ENCODE measurements around the gene ZNF221.

Gene ZNF221

DNA sequence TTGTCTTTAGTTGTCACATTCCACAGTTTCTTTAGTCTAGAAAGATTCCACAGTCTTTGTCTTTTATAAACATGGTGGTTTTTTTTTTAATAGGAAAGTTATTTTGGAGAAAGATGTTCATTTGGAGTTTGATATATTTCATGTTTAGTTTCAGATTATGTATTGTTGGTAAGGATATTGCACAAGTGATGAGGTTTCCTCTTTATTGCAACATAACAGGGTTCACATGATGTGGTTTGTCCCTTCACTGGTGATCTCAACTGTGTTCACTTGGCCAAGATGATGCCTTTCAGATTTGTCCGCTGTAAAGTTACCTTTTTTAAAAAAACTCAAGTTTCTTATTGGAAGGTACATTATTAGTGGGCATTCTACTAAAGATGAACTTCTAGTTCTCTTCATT lies 54.9 kb downstream of the ZNF221 start:
- Histone ChIP-seq H3K27me3 (ENCODE audit: control insufficient read depth, insufficient read depth, low read length) (no peaks in the 10 kb centered on the region), H3K9me3 (ENCODE audit: control insufficient read depth, insufficient read depth, low read depth, low read length) (peaks cover 26% of the 10 kb centered on the region), H3K4me3 (ENCODE audit: low read depth, low read length) (no peak overlapping the region), H3K27ac (ENCODE audit: low read depth, low read length) (no peak overlapping the region), H3K36me3 (ENCODE audit: control insufficient read depth, insufficient read depth, low read length) (peaks cover 38% of the 10 kb centered on the region), H3K9ac (ENCODE audit: low read length) (no peak overlapping the region), H3K4me1 (ENCODE audit: control insufficient read depth, insufficient read depth, low read length) (peaks cover 9% of the 10 kb centered on the region)

DNA sequence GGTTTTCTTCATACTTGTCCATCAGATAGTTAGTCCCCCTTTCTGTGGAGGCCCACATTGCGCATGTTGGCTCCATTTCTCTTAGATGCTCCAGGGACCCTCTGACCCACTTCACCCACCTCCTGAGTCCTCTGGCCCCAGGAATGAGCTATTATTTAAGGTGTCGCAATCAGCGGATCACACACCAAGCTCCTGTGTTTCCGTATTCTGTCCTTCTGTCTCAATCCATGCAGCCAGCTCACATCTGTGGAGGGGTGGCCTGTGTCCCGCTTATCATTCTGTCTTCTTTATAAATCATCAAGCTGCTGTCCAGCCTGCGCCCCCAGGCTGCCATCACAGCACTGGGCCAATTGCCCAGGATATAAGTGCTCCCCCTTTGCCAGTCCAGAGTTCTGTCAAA lies 56.4 kb downstream of the ZNF221 start:
- H3K27ac ChIP-seq (ENCODE audit: low read depth, low read length): no peak overlapping the region
- no peaks in the 10 kb centered on the region for H3K27me3 ChIP-seq (ENCODE audit: control insufficient read depth, insufficient read depth, low read length)
- H3K4me3 ChIP-seq (ENCODE audit: low read depth, low read length): no peak overlapping the region
- H3K4me1 ChIP-seq (ENCODE audit: control insufficient read depth, insufficient read depth, low read length): peaks cover 5% of the 10 kb centered on the region
- H3K9me3 ChIP-seq (ENCODE audit: control insufficient read depth, insufficient read depth, low read depth, low read length): peaks cover 37% of the 10 kb centered on the region
- H3K36me3 ChIP-seq (ENCODE audit: control insufficient read depth, insufficient read depth, low read length): peaks cover 50% of the 10 kb centered on the region
- H3K9ac ChIP-seq (ENCODE audit: low read length): no peak overlapping the region

DNA sequence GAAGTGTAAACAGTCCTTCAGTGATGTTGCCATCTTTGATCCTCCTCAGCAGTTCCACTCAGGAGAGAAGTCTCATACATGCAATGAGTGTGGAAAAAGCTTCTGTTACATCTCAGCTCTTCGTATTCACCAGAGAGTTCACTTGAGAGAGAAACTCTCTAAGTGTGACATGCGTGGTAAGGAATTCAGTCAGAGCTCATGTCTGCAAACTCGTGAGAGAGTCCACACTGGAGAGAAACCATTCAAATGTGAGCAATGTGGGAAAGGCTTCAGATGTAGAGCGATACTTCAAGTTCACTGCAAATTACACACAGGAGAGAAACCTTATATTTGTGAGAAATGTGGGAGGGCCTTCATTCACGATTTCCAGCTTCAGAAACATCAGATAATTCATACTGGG lies 59.4 kb downstream of the ZNF221 start:
- H3K27ac ChIP-seq (ENCODE audit: low read depth, low read length): no peak overlapping the region
- peaks cover 50% of the 10 kb centered on the region for H3K36me3 ChIP-seq (ENCODE audit: control insufficient read depth, insufficient read depth, low read length)
- H3K9me3 ChIP-seq (ENCODE audit: control insufficient read depth, insufficient read depth, low read depth, low read length): peaks cover 42% of the 10 kb centered on the region
- H3K4me1 ChIP-seq (ENCODE audit: control insufficient read depth, insufficient read depth, low read length): no peaks in the 10 kb centered on the region
- H3K27me3 ChIP-seq (ENCODE audit: control insufficient read depth, insufficient read depth, low read length): no peaks in the 10 kb centered on the region
- H3K9ac ChIP-seq (ENCODE audit: low read length): no peak overlapping the region
- no peak overlapping the region for H3K4me3 ChIP-seq (ENCODE audit: low read depth, low read length)

All from HUES6 (cell line).